Prostate gland (tissue), 2 donors: ENCODE measurements around the gene FHL2. TPM values are rescaled to one million over a fixed set of nuclear protein-coding genes. Genes with fewer than 3 reads are reported as not detected.

Experiments
- DNase-seq: peaks from one replicate; pipeline ENCODE4 v3.0.0-alpha.2; 2019; ENCODE audit warnings: low spot score
- H3K27ac ChIP-seq, 2 donors: fragments of 200-600 bp; sonication (generic); 2 replicates each; pipeline ENCODE4 v1.5.1; 2017 to 2019
- H3K27me3 ChIP-seq: fragments of 200-600 bp; sonication (generic); replicated peaks from 2 replicates; pipeline ENCODE4 v1.5.1; 2019; ENCODE audit not compliant: insufficient read depth
- H3K36me3 ChIP-seq, 2 donors: fragments of 200-600 bp; sonication (generic); 1 replicate in 1 of 2; 2 replicates in 1 of 2; pipeline versions ENCODE4 v1.5.1 to v1.8.1; 2017 to 2019
- H3K4me1 ChIP-seq: fragments of 200-600 bp; sonication (generic); replicated peaks from 2 replicates; pipeline ENCODE4 v1.5.1; 2019
- H3K4me3 ChIP-seq, 2 donors: fragments of 200-600 bp; sonication (generic); 2 replicates each; pipeline ENCODE4 v1.5.1; 2017 to 2019
- H3K9me3 ChIP-seq: fragments of 200-600 bp; sonication (generic); 2 replicates; pipeline ENCODE4 v1.5.1; 2017
- CTCF ChIP-seq, 4 experiments: fragments of 200-600 bp in 2 of 4; fragments of 450-650 bp in 2 of 4; sonication (generic) in 2 of 4; IDR thresholded peaks; 1 replicate in 3 of 4; 2 replicates in 1 of 4; pipeline ENCODE4 v1.5.1; 2016 to 2019; ENCODE audit warnings: antibody characterized with exemption in 4 of 4, mild to moderate bottlenecking in 2 of 4, moderate library complexity in 2 of 4
- POLR2A ChIP-seq: fragments of 450-650 bp; IDR thresholded peaks from one replicate; pipeline ENCODE4 v1.6.1; 2016; ENCODE audit warnings: antibody characterized with exemption, mild to moderate bottlenecking
- POLR2AphosphoS5 ChIP-seq: sonication (generic); formaldehyde crosslinking; IDR thresholded peaks from one replicate; pipeline ENCODE4 v1.6.1; 2017; ENCODE audit warnings: antibody characterized with exemption
- WGBS: methylation state at CpG from one replicate; pipeline ENCODE4 v1.1.5; 2018; 5-methylcytosine and 5-hydroxymethylcytosine counted together
- intact Hi-C: fragments of 100-400 bp; cut with DNase I; formaldehyde crosslinking; loops from one replicate; pipeline ENCODE4 v1.14.2; 2022
- total RNA-seq, 2 donors: library from RNA; depleted of rRNA; stranded (reverse); fragments of >200 nt; gene quantifications; one replicate each; pipeline ENCODE4 v1.1.0, GENCODE V29; 2016

FHL2 gene
- total RNA-seq, 2 donors from 2014 or later: 132 to 250 TPM

GRCh38 chr2:105409717-105410116 is 10.9 kb upstream of the FHL2 start:
- peak; percentile 91 for DNase-seq
- no peaks in the 10 kb centered on the region for H3K27me3 ChIP-seq

GRCh38 chr2:105407946-105408743 is 9.3 kb upstream of the FHL2 start:
- peaks cover 9% of the 10 kb centered on the region for H3K4me1 ChIP-seq
- TF ChIP-seq POLR2AphosphoS5 (peak; percentile 83), CTCF (IDR thresholded peaks at IDR 0.05) (no peak)
- no peak overlapping the region for H3K4me3 ChIP-seq
- intact Hi-C loops: no loop called here
- H3K27me3 ChIP-seq: no peaks in the 10 kb centered on the region
- H3K27ac ChIP-seq: peak overlapping the region in 1 of 2 donors; percentile 17
- H3K36me3 ChIP-seq: no peaks in the 10 kb centered on the region
- peak; percentile 61 for DNase-seq
- 47% methylated on average over 7 of the region's 7 CpGs for WGBS
- H3K9me3 ChIP-seq: no peaks in the 10 kb centered on the region

More at GRCh38 chr2:105409717-105410116, 10.9 kb upstream of the FHL2 start:
- WGBS: 23% methylated on average over 5 of the region's 6 CpGs
- intact Hi-C loops: loop anchor here (5.0 kb wide), 1 partner anchor 37 kb away; no protein-coding TSS in a partner anchor
- Histone ChIP-seq H3K27ac (peak overlapping the region; percentile 25 to 28), H3K9me3 (no peaks in the 10 kb centered on the region), H3K4me1 (peaks cover 9% of the 10 kb centered on the region), H3K4me3 (no peak overlapping the region), H3K36me3 (no peaks in the 10 kb centered on the region)
- TF ChIP-seq POLR2AphosphoS5: peak; percentile 81
- TF ChIP-seq CTCF (IDR thresholded peaks at IDR 0.05): peak in 1 of 4 experiments; percentile 8
- no peak for TF ChIP-seq POLR2A

GRCh38 chr2:105406221-105406620 is 7.4 kb upstream of the FHL2 start:
- H3K36me3 ChIP-seq: no peaks in the 10 kb centered on the region
- intact Hi-C loops: no loop called here
- DNase-seq: no peak
- no peaks in the 10 kb centered on the region for H3K9me3 ChIP-seq
- H3K27ac ChIP-seq: no peak overlapping the region
- H3K4me1 ChIP-seq: peaks cover 9% of the 10 kb centered on the region
- WGBS: 77% methylated on average over 5 of the region's 5 CpGs
- TF ChIP-seq CTCF (IDR thresholded peaks at IDR 0.05): no peak
- H3K4me3 ChIP-seq: no peak overlapping the region
- H3K27me3 ChIP-seq: no peaks in the 10 kb centered on the region

GRCh38 chr2:105405291-105405690 is 6.4 kb upstream of the FHL2 start:
- no peak for TF ChIP-seq CTCF (IDR thresholded peaks at IDR 0.05)
- TF ChIP-seq POLR2A: no peak
- TF ChIP-seq POLR2AphosphoS5: no peak
- no peaks in the 10 kb centered on the region for H3K9me3 ChIP-seq
- DNase-seq: no peak
- no peaks in the 10 kb centered on the region for H3K36me3 ChIP-seq
- H3K4me3 ChIP-seq: no peak overlapping the region
- no peak overlapping the region for H3K27ac ChIP-seq
- intact Hi-C loops: no loop called here
- H3K4me1 ChIP-seq: peaks cover 9% of the 10 kb centered on the region
- WGBS: 89% methylated on average over 4 of the region's 4 CpGs
- no peaks in the 10 kb centered on the region for H3K27me3 ChIP-seq

- no peak for DNase-seq
- Histone ChIP-seq H3K9me3 (no peaks in the 10 kb centered on the region), H3K36me3 (no peaks in the 10 kb centered on the region), H3K4me1 (peaks cover 9% of the 10 kb centered on the region), H3K27me3 (no peaks in the 10 kb centered on the region), H3K4me3 (no peak overlapping the region), H3K27ac (peak overlapping the region in 1 of 2 donors; percentile 45)
- WGBS: 90% methylated on average over 3 of the region's 3 CpGs
- no peak for TF ChIP-seq CTCF (IDR thresholded peaks at IDR 0.05)
- no peak for TF ChIP-seq POLR2A
- TF ChIP-seq POLR2AphosphoS5: no peak
- intact Hi-C loops: no loop called here
Measured at GRCh38 chr2:105404736-105405135, 5.9 kb upstream of the FHL2 start.
